Central memory CD4-positive, alpha-beta T cell (primary cell): ENCODE measurements around the gene B4GALNT3.

Experiments used
- DNase-seq: peaks from one replicate; pipeline ENCODE4 v3.0.0; 2022

Gene B4GALNT3

GRCh38 chr12:601976-602699 lies 142.4 kb downstream of the B4GALNT3 start:
- DNase-seq: no peak

DNA sequence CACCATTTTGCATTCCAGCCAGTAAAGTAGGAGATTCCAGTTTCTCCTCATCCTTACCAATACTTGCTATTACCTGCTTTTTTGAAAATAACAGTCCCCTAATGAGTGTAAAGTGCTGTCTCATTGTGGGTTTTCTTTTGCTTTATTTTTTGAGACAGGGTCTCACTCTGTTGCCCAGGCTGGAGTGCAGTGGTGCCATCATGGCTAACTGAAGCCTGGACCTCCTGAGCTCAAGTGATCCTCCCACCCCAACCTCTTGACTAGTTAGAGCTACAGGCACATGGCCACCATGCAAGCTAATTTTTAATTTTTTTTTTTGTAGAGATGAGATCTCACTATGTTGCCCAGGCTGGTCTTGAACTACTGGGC lies 142.9 kb downstream of the B4GALNT3 start:
- DNase-seq: no peak

DNA sequence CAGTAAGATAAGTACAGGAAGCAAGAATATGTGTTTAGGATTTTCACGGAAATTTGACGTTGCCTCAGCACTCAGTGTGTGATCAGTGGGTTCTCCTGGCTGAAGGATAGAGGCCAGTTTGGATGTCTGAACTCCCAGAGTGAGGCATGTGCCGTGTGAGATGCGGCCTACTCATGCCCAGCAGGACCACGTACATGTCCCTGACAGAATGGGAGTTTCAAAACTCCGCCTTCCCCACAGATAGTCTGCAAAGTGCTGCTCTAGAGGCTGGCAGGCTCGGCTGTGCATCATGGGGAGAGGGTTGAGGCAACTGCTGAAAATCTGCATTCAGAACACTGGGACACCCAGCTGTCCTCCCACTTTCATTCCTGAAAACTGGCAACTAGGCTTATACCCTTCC lies 145.2 kb downstream of the B4GALNT3 start:
- DNase-seq: no peak

- no peak for DNase-seq
Observed at GRCh38 chr12:607541-608001, 147.8 kb downstream of the B4GALNT3 start.

GRCh38 chr12:608413-608812 lies 148.7 kb downstream of the B4GALNT3 start:
- DNase-seq: no peak

DNA sequence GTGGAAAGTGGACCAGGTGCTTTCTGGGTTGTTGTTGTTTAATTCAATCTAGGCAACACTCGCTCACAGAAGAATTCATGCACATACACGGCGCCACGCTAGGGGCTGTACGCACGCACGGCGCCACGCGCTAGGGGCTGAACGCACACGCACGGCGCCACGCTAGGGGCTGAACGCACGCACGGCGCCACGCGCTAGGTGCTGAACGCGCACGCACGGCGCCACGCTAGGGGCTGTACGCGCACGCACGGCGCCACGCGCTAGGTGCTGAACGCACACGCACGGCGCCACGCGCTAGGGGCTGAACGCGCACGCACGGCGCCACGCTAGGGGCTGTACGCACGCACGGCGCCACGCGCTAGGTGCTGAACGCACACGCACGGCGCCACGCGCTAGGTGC lies 149.2 kb downstream of the B4GALNT3 start:
- no peak for DNase-seq

GRCh38 chr12:611721-612120 lies 152.0 kb downstream of the B4GALNT3 start:
- no peak for DNase-seq

- no peak for DNase-seq
Observed at GRCh38 chr12:612293-612692, 152.6 kb downstream of the B4GALNT3 start.

DNA sequence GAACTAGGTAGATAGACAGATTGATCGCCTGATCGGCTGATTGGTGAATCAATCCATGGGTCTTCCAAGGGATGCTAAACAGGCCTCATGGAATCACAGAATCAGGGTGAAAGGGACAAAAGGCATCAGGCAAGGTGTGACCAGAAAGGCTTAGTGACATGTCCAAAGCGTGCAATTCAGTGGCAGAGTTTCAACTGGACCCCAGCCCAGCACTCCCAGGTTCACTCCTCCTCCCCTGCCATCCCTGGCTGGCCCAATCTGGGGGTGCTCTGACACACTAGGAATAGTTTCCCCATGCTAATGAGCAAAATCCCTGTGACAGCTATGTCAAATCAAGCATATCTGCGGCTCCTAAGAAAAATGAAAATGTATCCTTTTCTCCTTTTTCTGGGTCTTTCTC lies 153.1 kb downstream of the B4GALNT3 start:
- no peak for DNase-seq
